Measurements from ENCODE around the gene ATF7. TPM values are rescaled to one million over a fixed set of nuclear protein-coding genes. Genes with fewer than 3 reads are reported as not detected.

ATF7 gene
- total and polyA plus RNA-seq, 2 of the 13 experiments (the other 11 are each of a cell fraction or from before 2014, with no cell fraction given), result 9.6 to 16.2 TPM

DNA sequence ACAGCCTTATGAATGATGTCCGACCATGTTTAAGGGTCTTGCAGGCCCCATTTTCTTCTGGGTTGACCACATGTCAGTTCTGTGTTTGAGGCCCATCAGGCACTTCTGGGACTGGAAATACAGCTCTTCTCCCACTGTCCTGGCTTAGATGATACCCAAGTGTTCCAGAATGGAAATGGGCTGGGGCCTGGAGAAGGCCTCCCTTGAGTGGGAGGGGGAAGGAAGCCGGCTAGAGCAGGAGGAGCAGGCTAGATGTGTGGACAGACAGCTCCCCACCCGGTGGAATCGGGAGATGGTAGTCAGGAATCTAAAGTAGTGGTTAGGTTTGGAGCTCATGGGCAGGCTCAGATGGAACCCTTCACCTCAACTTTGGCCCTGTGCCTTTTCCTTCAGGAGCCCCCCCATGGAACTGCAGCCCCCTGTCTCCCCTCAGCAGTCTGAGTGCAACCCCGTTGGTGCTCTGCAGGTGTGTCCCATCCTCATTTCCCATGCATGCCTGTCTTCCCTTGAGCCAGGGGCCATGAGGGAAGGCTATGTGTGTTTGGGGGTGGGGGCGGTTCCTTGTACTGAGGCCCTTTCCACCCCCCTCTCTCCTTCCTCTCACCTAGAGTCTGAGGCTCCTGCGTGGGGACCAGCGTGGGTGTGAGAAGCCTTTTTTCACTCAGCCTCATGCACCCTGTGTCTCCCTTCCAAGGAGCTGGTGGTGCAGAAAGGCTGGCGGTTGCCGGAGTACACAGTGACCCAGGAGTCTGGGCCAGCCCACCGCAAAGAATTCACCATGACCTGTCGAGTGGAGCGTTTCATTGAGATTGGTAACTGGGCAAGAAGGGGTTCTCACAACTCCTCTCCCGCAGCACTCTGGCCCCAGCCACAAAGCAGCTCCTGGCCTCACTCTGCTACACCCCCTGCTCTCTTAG lies 121.9 kb downstream of the ATF7 start:
- CTCF ChIA-PET (ENCODE audit: low intra/inter-chr PET ratio, low total read pairs), result no interaction called here
- DNase-seq (ENCODE audit: low spot score), result no peak

More for the DNA sequence above, 121.9 kb downstream of the ATF7 start:
- Histone ChIP-seq H3K4me2 (ENCODE audit: low read depth, low read length) (no peak overlapping the region), H3K79me2 (ENCODE audit: insufficient read depth, low read length) (peaks cover 16% of the 10 kb centered on the region), H3K27me3 (ENCODE audit: control insufficient read depth in 1 of 2, insufficient read depth in 2 of 2, low read length in 2 of 2) (no peaks in the 10 kb centered on the region; a peak in 1 of 5 replicates), H3K36me3 (replicated peaks in 1 of 2; ENCODE audit: control insufficient read depth in 1 of 2, insufficient read depth in 2 of 2, low read length in 2 of 2) (peaks cover 10 to 23% of the 10 kb centered on the region in 2 experiments; a peak in 4 of 5 replicates), H4K20me1 (ENCODE audit: insufficient read depth, low read length) (no peaks in the 10 kb centered on the region), H3K4me1 (ENCODE audit: insufficient read depth, low read length) (peaks cover 18% of the 10 kb centered on the region), H3K4me3 (replicated peaks in 1 of 3; ENCODE audit: insufficient read depth in 1 of 3, low read depth in 2 of 3, low read length in 3 of 3) (no peak overlapping the region), H3K9me3 (ENCODE audit: low read length) (no peaks in the 10 kb centered on the region), H3K27ac (ENCODE audit: extremely low read length, insufficient read depth, low read length) (no peak overlapping the region), H3K9ac (ENCODE audit: insufficient read depth, low read depth, low read length) (no peak overlapping the region), H2AFZ (ENCODE audit: low read length) (no peak overlapping the region)
- ATAC-seq (no peak), FAIRE-seq (no peak)
- WGBS (ENCODE audit: low lambda C conversion rate), result 94% methylated on average over 13 of the region's 14 CpGs
- in situ Hi-C loops (cut with HindIII; ENCODE audit: extremely low pct_ligation_motif_present, low pct_unique_long_range_greater_than_20kb) (loop anchor here (5.0 kb wide), 1 partner anchor 177 kb away; no protein-coding TSS in a partner anchor), intact Hi-C loops (cut with micrococcal nuclease; ENCODE audit: unreplicated experiment) (no loop called here)
- BruUV-seq (replicated peaks), result no TSS peak
- TF ChIP-seq CBX2 (IDR thresholded peaks at IDR 0.05; ENCODE audit: low read depth, low read length) (no peak), CBX2 (CRISPR knock-in tag; IDR thresholded peaks at IDR 0.05; ENCODE audit: low read depth) (no peak), ZNF253 (CRISPR knock-in tag; IDR thresholded peaks at IDR 0.05; ENCODE audit: borderline replicate concordance) (no peak), ZNF501 (CRISPR knock-in tag; IDR thresholded peaks at IDR 0.05) (no peak), ZFP1 (CRISPR knock-in tag; IDR thresholded peaks at IDR 0.05) (no peak), ZNF704 (CRISPR knock-in tag; IDR thresholded peaks at IDR 0.05; ENCODE audit: borderline replicate concordance) (no peak)
- TF ChIP-seq, protein P1, sequence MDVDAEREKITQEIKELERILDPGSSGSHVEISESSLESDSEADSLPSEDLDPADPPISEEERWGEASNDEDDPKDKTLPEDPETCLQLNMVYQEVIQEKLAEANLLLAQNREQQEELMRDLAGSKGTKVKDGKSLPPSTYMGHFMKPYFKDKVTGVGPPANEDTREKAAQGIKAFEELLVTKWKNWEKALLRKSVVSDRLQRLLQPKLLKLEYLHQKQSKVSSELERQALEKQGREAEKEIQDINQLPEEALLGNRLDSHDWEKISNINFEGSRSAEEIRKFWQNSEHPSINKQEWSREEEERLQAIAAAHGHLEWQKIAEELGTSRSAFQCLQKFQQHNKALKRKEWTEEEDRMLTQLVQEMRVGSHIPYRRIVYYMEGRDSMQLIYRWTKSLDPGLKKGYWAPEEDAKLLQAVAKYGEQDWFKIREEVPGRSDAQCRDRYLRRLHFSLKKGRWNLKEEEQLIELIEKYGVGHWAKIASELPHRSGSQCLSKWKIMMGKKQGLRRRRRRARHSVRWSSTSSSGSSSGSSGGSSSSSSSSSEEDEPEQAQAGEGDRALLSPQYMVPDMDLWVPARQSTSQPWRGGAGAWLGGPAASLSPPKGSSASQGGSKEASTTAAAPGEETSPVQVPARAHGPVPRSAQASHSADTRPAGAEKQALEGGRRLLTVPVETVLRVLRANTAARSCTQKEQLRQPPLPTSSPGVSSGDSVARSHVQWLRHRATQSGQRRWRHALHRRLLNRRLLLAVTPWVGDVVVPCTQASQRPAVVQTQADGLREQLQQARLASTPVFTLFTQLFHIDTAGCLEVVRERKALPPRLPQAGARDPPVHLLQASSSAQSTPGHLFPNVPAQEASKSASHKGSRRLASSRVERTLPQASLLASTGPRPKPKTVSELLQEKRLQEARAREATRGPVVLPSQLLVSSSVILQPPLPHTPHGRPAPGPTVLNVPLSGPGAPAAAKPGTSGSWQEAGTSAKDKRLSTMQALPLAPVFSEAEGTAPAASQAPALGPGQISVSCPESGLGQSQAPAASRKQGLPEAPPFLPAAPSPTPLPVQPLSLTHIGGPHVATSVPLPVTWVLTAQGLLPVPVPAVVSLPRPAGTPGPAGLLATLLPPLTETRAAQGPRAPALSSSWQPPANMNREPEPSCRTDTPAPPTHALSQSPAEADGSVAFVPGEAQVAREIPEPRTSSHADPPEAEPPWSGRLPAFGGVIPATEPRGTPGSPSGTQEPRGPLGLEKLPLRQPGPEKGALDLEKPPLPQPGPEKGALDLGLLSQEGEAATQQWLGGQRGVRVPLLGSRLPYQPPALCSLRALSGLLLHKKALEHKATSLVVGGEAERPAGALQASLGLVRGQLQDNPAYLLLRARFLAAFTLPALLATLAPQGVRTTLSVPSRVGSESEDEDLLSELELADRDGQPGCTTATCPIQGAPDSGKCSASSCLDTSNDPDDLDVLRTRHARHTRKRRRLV (CRISPR knock-in tag; IDR thresholded peaks at IDR 0.05), result no peak
- POLR2A ChIA-PET, result no interaction called here

Data from HepG2 (cell line).